ENCODE measurements around the gene NEUROG2.

The NEUROG2 gene

DNA sequence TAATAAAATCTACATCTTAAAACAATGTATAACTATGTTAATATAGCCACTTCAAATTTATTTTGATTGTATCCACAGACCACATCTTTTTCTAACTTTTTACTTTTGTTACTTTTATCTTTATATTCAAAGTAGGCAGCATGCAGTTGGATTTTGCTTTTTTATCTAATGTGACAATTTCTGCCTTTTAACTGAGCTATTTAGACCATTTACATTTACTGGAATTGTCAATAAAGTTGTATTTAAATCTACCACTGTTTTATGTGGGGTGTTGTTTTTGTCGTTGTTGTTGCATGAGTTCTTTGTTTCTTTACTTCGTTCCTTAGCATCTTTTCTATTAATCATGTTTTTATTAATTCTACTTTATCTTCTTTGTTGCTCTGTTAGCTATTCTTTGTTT lies 42.0 kb downstream of the NEUROG2 start:
- DNase-seq = no peak

GRCh38 chr4:112472318-112472717 lies 43.7 kb downstream of the NEUROG2 start:
- DNase-seq = no peak
